HG03066 (cell line): ENCODE measurements around the gene GPX6.
"Not testable (repeated sequence)": the region's sequence is repeated elsewhere in the genome, so short reads cannot be mapped to it uniquely, and the experiment has no call there.

Source experiments
- ATAC-seq: cut with Tn5 transposase; IDR thresholded peaks from one replicate; pipeline ENCODE4 v1.9.1; 2021; ENCODE audit warnings: low read depth; ENCODE audit not compliant: unreplicated experiment

Gene GPX6

DNA sequence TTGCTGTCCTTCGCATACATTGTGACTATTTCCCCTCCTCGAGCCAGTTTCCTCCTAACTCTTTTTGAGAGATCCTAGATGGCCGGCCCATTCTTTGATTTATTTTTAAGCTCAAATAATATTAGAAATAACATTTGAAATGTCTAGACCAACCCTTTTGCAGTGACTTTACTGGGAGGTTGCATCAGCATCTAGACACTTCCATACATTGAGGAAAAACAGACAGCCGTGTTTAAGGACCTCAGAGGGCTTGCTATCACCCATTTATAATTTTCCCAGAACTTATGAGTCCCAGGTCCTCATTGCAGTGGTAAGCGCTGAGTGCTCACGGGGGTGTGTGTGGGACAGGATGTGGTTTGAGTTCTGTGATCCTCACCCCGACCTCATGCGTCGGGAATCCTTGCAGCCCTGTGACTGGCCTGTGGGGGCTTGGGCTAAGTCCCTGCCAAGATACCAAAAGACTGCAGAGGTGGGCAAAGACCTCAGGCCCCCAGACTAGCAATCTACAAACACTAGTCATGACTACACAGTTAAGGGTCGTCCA is 10.0 kb upstream of the GPX6 start, which contains the start of gene GPX5:
Gene GPX5 (plus strand): TSS at position 386 of the 544 bp plus-strand sequence. CDS start 133 bp downstream, at position 519.
- no peak for ATAC-seq

DNA sequence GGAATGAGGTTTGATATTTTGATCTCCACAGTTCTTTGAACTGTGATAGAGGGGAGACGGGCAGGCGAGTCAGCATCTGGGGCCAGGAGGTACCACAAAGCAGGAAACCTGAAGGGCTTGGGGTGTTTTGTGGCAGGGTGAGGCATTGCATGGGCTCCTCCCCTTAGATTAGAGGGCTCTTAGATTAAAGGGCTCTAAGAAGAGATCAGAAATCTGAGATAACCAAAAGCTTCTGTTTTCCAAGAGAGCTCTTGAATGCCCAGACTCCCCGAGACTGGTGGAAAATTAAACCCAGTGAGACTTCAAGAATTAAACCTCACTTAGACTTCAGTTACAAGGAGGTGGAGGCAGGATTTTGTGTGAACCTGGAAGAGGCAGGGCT is 7.6 kb upstream of the GPX6 start:
- ATAC-seq: no peak

DNA sequence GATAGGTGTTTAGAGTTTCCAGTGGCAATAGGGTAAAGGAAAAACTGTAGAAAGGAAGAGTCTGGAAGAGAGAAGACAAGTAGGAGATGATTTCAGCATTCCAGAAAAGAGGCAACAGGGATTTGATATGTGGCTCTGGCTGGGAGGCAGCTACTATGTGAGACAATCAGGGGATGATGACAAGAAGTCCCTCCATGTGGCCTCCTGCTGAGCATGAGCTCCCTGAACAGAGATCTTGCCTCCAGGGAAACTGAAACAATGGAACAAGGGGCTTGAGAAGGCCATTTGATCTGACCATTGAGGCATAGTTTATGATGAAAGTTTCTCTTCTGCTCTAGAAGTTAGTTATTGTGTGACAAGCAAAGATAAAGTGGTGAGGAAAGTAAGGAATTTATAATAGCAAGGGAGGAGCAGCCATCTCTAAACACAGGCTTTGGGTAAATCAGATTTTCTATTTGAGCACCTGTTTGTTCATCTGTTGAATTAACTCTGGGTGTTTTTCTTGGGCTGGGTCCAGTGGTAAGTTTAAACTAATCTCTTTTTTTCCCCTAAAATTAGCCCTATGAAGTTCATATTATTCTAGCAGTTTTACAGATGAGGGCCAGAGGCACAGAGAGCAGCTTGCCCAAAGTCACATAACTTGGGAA is 7.1 kb upstream of the GPX6 start:
- no peak for ATAC-seq

DNA sequence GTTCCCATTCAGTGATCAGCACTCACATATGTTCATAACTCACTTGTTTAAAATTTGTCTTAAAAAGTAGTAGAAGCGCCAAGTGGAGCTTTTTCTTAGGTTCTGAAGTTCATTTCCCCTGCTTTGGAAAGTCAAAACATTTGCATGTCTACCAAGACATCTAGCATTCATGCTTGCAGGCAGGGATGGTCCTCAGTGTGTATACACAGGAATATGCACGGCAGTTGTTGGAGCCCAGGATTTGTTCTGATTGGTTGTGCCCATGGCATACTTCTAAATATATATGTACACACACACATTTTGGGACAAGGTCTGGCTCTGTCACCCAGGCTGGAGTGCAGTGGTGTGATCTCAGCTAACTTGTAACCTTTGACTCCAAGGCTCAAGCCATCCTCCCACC is 2.4 kb upstream of the GPX6 start:
- no peak for ATAC-seq

DNA sequence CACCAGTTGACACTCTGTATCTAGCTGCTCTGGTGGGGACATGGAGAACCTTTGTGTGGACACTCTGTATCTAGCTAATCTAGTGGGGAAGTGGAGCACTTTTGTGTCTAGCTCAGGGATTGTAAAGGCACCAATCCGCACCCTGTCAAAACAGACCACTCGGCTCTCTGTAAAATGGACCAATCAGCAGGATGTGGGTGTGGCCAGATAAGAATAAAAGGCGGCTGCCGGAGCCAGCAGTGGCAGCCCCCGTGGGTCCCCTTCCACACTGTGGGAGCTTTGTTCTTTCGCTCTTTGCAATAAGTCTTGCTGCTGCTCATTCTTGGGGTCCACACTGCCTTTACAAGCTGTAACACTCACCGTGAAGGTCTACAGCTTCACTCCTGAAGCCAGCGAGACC is 3.2 kb downstream of the GPX6 start:
- not testable (repeated sequence) for ATAC-seq

DNA sequence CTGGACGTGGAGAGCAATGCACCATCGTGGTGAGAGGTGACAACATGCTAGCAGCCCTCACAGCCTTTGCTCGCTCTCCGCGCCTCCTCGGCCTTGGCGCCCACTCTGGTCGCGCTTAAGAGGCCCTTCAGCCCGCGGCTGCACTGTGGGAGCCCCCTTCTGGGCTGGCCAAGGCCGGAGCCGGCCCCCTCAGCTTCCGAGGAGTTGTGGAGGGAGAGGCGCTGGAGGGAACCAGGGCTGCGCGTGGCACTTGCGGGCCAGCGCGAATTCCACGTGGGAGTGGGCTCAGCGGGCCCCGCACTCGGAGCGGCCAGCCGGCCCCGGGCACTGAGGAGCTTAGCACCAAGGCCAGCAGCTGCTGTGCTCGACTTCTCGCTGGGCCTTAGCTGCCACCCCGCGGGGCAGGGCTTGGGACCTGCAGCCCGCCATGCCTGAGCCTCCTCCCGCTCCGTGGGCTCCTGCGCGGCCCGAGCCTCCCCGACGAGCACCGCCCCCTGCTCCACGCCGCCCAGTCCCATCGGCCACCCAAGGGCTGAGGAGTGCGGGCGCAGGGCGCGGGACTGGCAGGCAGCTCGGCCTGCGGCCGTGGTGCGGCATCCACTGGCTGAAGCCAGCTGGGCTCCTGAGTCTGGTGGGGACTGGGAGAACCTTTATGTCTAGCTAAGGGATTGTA is 3.8 kb downstream of the GPX6 start:
- ATAC-seq: no peak

DNA sequence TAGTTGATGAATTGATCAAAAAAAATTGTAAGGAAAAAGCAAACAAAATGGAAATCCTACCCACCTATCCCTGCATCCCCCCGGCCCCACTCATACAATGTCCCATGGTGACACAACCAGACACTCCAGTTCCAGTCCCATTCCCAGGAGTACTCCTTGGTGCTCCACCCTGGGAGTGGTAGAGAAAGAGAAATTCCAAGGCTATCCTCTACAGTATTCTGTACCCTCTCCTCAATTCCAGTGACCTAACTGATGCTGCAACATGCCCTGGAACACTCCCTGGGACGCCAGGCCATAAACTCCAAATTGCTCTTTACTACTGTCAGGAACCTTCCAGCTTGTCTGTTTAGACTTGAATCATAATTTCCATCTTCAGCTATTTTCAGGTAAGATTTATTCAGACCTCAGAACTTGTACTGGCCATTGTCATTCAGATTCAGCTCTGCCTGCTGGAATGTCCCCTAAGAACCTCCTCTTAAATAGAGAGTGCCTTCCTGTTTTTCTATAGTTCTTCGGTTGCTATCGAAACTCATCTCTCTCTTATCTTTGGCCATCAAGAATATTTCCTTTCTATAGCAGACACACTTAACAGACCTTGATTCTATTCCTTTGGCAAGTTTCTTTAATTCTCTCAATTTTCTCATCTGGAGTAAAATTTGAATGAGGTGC is 8.7 kb downstream of the GPX6 start:
- no peak for ATAC-seq

DNA sequence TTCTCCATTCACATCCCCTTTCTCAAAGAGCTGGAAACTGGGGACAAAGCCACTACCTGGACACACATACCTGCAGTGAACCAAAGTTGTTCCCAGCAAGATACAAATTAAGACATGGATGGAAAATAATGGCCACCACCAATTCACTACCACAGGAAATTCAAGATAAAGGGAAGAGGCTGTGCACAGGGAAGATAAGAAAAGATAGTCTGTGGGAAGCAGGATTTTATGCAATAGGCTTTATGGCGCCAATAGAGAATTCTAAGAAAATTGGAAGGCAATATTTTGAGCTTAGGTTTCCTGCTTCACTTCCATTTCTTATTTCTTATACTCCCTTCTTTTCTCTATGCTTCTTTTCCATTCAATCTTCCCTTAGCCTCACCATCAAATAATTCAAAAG is 9.9 kb downstream of the GPX6 start:
- no peak for ATAC-seq

DNA sequence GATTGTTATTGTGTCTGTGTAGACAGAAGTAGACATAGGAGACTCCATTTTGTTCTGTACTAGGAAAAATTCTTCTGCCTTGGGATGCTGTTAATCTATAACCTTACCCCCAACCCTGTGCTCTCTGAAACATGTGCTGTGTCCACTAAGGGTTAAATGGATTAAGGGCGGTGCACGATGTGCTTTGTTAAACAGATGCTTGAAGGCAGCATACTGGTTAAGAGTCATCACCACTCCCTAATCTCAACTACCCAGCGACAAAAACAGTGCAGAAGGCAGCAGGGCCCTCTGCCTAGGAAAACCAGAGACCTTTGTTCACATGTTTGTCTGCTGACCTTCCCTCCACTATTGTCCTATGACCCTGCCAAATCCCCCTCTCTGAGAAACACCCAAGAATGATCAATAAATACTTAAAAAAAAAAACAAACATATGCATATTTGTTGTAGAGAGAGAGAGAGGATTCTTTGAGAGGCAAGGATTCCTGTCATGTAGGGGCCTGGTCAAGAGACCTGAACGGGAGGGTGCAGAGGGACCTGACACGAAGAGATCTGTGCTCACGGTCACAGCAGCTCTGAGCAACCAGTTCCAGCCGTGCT is 12.8 kb downstream of the GPX6 start:
- ATAC-seq: not testable (repeated sequence)

DNA sequence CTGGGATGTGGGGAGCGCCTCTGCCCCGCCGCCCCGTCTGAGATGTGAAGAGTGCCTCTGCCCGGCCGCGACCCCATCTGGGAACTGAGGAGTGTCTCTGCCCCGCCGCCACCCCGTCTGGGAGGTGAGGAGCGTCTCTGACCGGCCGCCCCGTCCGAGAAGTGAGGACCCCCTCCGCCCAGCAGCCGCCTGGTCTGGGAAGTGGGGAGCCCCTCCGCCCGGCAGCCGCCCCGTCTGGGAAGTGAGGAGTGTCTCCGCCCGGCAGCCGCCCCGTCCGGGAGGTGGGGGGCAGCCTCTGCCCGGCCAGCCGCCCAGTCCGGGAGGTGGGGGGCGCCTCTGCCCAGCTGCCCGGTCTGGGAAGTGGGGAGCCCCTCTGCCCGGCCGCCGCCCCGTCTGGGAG is 13.5 kb downstream of the GPX6 start:
- ATAC-seq: not testable (repeated sequence)

DNA sequence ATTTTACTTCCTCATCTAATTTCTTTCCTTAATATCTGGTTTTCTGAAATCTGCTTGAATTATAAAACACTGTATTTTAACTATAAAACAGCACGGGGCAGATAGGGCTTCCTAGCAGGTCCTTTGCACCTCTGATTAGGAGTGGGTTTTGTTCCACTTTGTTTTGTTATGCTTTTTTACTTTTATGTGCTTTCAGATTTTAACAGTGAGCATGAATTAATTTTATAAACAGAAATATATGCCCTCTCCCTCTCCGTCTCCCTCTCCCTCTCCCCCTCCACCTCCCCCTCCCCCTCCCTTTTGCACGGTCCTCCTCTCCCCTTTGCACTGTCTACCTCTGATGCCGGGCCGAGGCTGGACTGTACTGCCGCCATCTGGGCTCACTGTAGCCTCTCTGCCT is 14.3 kb downstream of the GPX6 start:
- ATAC-seq: no peak

DNA sequence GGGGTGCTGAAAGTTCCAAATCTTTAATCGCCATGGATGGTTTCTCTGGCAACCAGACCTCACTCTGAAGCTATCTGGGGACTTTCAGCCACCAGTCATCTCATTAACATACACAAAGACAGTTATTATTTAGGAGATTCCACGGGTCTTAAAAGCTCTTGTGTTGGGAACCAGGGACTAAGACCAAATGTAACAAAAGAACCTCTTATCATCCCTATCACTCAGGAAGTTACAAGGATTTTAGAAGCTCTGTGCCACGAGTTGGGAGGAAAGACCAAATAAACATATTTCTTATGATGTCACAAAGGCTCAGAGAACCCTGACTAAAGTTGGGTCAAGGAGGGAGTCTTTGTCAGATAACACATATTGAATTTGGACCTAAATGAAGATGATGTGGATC is 17.7 kb downstream of the GPX6 start:
- no peak for ATAC-seq

DNA sequence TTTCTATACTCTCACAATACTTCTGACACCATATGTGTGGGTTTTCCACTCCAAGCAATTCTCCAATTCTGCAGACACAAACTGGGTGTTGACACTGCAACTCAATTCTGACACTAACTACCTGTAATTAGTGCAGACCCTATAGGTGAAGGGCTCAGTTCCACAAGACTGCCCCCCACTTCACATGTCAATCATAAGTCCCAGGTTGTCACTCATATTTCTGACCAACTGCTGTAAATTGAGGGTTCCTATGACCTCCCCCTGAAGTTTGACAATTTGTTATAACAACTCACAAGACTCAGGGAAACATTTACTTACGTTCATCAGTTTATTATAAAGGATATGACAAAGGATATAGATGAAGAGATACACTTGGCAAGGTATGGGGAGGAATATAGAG is 18.3 kb downstream of the GPX6 start:
- ATAC-seq: no peak

DNA sequence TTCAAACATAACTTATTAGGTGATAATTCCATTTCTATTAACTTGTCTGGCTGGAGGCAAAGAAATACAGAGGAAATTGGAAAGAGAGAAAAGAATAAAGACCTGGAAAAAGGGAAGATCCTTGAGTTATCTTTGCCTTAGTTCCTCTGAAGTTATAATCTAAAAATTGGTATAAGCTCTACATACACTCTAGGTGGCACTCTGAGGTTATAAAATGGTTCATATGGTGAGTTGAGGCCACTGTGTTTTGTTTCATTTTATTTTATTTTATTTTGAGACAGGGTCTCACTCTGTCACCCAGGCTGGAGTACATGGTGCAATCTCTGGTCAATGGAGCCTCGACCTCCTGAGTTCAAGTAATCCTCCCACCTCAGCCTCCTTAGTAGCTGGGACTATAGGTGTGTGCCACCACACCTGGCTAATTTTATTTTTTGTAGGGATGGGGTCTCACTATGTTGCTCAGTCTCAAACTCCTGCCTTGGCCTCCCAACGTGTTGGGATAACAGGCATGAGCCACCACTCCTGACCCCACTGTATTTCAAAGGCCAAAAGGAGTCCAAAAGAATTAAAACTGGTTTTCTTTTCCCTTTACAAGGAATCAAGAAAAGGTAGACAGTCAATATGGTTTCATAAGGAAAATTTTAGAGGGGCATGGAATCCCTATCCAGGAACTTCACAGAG is 19.4 kb downstream of the GPX6 start:
- no peak for ATAC-seq

DNA sequence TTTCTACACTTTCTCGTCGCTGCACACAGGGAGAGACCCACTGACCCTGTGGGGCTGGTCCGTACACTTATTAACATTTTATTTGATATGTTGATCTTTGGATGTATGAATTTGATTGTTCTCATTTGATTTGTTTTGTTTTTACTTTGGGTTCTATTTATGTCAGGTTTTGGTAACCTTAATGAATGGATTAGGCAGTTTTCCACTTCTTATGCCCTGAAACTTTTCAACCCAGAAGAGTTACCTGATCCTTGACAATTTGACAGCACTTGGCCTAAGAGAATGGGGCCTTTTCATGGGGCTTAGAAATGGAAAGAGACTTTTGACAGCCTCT is 23.6 kb downstream of the GPX6 start:
- no peak for ATAC-seq

DNA sequence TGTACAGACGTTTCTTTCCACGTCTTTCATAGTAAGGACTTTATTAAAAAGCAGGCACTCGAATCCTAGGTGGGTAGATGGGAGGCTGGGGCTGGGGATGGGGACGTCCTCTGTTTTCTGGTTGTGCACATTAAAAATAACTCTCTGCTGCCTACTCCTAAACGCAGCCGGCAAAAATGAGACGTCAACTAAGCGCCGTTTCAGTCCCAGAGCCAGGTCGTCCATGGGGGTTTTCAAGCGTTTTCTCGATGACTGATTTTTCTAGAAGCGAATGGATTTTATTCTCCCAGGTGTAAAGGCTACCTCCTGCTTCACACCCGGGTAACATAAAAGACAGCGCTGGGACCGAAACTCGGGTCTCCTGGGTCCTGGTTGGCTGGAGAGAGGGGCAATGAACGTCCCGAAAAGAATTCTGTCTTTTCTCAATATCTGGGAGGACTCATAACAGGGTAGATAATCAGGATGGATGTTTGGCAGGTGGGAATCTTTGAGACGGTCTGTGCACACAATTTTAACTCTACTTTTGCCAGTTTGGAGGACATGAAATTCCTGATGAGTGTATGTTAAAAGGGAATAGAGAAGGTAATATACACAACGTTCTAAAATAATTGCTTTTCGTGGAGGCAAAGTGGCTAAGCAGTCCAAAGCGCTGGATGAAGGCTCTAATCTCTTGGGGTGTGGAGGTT is 25.2 kb downstream of the GPX6 start:
- no peak for ATAC-seq

DNA sequence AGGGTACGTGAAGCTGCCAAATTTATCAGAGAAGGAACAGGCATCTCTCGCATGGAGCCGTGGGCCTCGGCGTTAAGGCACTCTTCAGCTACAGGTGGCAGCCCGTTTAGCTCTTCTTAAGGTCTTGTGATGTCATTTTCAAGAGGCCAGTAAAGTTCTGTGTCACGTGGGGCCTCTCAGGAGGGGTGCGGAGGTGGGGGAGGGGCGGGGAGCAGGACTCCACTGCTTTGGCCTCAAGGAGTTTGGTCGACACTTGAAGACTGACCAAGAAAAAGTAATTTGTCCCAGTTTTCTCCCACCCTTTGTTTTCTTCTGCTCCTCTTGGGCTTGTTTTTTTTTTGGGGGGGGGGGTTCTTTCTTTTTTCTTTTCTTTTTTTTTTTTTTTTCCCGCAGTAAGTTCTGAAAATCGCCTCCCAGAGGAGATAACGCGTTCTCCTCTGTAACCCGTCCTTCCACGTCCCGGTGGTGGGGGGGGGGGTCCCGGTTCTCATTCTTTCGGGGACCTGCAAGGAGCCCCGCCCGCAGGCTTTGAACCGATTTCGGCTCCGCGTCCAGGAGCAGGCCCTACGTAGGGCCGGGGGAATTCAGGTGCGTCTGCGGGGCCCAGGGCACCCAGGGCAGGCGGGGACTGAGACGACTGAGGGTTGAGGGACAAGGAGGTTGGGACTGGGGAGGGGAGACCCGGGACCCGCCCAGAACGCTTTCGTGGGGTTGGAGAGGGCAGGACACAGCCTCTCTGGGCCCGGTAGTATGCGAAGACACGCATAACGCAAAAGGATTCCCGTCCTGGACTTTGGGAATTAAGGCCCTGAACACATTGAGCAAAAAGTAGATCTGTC is 26.0 kb downstream of the GPX6 start:
- no peak for ATAC-seq

DNA sequence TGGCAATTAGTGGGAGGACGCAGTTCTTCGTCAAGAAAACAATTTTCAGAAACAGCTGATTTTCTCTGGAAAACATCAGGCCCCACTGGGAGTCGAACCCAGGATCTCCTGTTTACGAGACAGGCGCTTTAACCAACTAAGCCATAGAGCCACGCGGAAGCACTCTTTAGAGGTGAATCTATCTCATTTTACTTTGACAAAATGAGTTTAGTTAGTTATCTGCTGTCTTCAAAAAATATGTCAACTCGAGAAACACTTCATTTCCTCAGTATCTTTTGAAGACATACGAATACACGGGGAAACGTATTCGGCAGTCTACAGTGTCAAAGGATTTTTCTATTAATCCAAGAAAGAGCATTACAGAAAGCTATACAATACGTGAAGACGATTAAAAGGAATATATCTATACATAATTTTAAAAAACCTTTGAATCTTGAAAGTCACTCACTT is 26.7 kb downstream of the GPX6 start:
- no peak for ATAC-seq

DNA sequence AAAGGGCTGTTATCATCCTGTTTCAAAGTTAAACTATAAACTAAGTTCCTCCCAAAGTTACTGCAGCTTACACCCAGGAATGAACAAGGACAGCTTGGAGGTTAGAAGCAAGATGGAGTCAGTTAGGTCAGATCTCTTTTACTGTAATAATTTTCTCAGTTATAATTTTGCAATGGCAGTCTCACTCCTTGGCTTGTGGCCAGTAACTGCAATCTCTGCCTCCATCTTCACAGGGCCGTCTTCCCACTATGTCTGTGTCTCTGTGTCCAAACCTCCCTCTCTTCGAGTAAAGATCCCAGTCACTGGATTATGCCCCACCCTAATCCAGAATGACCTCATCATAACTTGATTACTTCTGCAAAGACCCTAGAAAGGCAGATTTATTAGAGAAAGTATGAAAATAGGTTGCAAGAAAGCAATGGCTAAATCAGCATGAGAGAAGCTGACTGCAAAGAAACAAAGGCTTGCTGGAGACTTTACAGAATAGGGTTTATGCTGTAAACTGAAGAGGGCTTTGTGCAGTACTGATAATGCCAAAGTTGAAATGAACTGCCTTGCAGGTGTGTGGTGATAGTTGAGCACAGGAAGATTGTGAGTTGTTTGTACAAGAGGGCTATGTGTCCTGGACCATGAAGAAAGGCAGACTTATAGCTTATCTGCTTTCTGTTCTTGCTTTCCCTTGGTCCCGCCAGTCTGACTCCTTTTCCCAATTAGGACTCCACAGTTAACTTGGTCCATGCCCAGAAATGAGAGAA is 28.4 kb downstream of the GPX6 start:
- no peak for ATAC-seq
